GM18511 (cell line): ENCODE results near the gene STS.

ENCODE experiments used
- ATAC-seq: cut with Tn5 transposase; IDR thresholded peaks from one replicate; pipeline ENCODE4 v1.9.1; 2021; ENCODE audit warnings: mild to moderate bottlenecking, moderate library complexity; ENCODE audit not compliant: unreplicated experiment

Gene STS

GRCh38 chrX:7134981-7135380 lies 12.5 kb upstream of the STS start:
- ATAC-seq: no peak

- no peak for ATAC-seq
Measured at GRCh38 chrX:7139202-7140081, 8.1 kb upstream of the STS start.

DNA sequence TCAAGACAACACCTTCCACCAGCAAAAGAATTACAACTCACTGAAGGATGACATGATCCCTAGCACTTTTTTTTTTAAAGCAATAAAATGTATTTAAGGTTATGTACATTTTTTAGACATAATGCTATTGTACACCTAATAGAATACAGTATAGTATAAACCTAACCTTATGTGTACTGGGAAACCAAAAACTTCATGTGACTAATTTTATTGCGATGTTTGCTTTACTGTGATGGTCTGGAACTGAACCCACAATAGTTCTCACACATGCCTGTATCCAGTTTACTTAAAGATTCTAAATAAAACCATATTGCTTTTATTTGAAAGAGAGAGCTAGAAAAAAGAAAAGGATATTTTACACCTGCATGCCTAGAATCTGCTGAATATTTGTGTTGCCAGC lies 4.4 kb upstream of the STS start:
- ATAC-seq: no peak

DNA sequence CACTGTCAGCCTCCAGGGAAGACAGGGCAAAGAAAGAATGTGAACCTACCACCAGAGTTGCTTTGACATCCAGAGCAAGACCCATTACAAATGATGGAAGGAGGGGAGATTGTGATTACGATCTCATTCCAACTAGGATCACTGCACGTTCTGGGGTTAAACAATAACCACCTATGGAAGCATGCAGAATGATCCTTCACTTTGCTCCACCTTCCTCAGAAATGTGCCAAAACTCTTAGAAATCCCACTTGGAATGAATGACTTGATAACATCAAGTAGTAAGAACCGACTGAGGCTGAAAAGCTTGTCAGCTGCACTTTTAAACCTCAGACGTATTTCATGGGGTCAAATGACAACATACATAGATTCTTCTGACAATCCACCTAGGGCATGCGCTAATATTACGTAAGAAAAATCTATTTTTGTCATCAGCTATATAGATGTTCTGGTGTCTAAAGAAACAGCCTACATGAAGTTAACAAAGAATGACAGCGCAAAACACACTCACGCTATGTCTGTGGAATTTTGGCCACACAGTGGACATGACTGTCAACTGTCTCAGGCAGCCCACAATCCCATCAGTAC lies 3.5 kb upstream of the STS start:
- ATAC-seq: no peak

DNA sequence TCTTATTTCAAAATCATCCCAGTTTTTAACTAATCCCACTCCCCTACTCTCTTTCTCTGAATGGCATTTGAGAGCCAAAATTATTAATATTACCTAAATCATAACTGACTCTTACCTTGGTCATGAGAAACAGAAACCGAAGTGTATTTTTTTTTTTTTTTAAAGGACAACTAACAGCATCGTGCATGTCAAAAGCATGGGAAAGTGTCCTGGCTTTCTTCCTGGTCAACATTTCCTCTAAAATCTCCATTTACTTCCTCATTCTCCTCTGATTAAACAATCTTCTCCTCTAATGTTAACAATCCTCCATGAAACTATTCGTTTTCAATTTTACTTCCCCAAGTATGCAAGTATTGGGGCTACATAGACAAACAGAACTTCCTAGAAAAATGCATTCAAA lies 2.1 kb upstream of the STS start:
- no peak for ATAC-seq

DNA sequence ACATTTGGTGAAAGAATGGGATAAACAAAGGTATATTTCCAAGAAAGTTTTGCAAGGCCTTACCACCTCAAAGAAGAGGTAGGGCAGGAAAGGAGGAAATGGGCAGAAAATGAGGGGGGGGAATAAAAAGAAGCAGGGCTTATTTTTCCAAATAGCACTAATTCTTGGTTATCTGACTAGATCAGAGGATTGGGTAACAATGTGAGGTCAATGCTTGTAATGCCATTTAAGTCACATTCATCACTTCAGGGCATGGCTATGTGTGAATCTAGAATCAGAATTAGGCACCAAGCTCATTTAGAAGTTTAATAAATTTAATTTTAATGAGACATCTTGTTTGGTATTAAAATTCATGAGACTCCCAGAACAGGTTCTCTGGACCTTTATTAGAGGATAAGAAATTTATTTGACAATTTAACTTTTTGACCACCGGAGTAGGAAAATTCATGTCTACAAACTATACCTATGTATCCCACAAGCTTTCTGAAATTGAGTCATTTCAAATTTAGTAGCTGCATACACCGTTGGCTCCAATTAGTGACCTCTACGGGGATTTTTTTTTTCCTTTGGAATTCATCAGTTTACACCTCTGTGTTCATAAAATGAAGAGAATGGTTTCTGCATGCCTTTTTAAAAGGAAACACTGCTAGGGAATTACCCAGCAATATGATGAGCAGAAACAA lies 1.4 kb upstream of the STS start:
- ATAC-seq: no peak

GRCh38 chrX:7146703-7147412 lies 654 bp upstream of the STS start:
- peak; percentile 24 for ATAC-seq

- ATAC-seq: peak; percentile 75
Measured at GRCh38 chrX:7147978-7148854, 704 bp downstream of the STS start, which contains the start of gene PUDP. Gene PUDP (minus strand): TSS chrX:7148153. CDS start chrX:7148113, 40 bp downstream.

DNA sequence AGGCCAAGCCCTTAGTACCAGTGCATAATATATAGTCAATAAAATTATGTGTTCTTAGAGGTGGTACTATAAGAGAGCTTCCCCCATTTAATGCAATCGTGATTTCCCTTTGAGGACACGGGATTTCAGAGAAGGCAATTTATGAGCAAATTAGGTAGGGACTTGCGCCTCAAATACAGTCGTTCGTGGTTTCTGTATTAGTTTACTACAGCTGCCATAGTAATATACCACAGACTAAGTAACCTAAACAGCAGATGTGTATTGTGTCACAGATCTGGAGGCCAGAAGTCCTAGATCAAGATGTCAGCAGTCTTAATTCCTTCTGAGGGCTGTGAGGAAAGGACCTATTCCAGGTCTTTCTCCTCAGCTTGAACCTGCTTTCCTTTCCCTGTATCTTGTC lies 1.9 kb downstream of the STS start:
- ATAC-seq: no peak

GRCh38 chrX:7153231-7153630 lies 5.7 kb downstream of the STS start:
- no peak for ATAC-seq

DNA sequence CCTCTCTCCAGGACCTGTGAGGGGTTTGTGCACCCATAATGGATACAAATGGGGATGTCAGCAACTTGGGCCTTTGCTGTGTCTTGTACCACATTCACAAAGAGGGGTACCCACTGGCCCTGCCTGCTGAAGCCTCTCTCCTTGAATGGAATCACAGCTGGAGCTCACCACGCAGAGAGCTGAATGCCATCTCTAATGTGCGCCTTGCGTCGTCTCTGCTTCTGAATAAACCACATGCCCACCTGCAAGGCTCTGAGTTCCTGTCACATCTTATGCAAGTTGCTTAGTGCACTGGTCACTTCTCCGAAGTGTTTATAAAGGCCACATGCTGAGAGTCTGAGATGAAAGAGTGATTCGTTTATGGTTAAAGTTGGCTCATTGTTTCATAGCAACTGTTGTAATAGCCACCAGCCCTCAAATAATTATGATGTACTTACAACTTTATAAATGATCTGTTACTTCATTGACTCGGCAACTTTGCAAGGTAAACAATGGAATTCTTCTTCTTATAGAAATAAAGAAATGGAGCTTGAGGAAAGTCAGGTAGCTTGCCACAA lies 6.6 kb downstream of the STS start:
- no peak for ATAC-seq

GRCh38 chrX:7155163-7155562 lies 7.7 kb downstream of the STS start:
- no peak for ATAC-seq

DNA sequence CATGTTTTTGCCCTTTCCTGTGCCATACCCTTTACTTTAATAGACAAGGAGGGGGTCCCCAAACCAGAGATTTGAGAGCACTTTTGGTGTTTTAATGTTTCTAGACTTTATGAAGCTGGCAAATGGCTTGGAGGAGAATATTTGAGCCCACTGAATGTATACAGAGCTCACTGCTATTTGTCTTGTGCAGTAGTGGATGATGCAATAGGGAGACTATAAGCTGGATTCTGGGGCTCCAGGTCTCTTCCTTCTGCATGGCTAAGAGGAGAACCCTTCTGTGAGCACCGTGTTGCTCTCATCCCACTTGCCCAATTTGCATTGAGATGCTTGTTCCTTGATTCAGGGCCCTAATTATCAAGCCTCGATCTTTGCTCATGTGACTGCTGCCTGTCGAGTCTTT lies 9.4 kb downstream of the STS start:
- no peak for ATAC-seq

DNA sequence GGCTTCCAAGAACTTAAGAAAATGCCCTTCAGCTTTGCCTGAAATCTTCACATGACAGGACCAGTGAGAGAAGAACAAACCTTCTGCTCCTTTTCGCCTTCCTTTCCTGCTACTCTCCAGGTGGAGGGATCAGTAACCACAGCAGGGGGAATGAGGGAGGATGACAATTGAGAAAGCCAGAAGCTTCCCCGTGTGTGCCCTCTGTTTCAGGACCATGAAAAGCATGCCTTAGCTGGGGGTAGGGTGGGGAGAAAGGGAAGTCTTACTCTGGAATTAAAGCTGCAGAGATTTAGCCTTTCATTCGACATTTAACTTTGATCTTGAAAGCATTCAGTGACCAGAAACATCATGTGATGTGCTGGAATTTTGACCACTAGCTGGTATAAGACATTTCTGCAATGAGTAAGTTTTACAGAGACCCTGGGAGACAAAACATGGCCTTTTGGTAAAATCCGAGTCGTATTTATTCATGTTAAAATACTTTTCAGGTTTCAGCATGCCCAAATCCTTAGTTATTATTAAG lies 11.0 kb downstream of the STS start:
- ATAC-seq: no peak

DNA sequence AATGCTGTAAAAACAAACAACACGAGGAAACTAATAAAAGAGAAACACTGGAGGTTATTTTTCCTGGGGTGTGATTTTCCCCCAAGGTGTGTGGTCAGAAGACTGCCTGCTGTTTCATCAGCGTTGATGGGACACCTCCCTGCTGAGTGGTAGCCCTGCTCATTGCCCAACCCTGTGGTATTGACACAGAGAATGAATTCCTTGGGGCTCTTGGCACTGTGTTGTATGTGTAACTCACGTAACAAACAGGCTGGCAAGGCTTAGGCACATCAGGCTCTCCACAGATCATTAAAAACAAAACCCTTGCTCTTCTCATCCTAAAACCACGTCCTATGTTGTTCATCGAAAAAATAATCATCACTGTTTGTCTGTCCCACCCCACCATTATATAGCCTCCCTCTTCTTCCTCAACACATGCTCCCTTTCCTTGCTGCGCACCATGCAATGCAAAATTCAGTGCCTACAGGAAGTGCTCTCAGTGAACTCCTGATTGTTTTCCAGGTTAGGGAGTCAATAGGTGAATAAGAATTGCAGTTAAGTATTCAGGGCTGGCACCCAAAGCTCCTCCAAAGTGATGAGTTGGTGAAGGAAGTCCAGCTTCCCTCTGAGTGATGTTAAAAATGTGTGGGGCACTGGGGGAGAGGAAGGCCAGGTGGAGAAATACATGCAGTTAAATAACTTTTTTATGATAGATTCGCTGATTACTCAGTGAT lies 11.8 kb downstream of the STS start:
- ATAC-seq: no peak

DNA sequence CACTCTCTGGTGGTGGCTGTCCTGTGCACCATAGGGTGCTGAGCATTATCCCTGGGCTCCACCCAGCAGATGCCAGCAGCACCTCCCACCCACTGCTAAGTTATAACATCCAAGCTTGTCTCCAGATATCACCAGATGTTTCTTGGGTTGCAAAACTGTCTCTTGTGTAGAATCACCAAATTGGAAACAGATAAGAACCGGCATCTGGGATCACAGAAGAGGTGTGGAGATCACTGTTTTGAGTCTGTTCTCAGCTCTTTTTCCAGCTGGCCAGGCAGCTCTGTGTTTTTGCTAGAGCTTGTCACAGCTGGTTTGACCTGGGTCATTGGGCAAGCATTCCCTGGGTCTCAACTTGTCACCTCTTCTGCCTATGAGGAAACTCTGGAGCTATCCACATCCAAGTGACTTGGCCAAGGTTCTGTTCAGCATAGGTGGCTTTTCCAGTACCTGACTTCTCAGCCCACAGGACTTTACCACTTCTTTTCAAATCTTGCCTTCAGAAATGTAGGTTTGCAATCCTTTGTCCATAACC lies 15.7 kb downstream of the STS start:
- no peak for ATAC-seq

GRCh38 chrX:7164174-7164573 lies 16.7 kb downstream of the STS start:
- no peak for ATAC-seq

DNA sequence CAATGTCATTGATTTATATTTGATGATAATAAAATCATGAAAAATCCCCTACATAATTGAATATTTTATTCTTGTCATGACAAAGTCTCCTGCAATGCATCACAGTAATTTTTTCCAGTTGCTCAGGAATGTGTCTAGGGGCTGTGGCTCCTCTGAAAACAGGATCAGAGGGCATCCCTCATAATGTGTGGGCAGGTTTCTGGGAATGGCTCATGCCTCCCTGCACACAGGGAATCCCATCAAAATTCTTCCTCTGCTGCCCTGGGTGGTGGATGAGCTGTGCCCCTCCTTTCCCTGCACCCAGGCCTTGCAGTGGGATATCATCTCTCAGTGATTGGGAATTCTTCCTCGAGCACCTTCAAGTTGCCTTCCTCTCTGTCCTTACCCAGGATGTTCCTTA lies 20.9 kb downstream of the STS start:
- no peak for ATAC-seq

GRCh38 chrX:7169627-7170026 lies 22.1 kb downstream of the STS start:
- ATAC-seq: no peak
